GM12891 (cell line): ENCODE results near the gene STAP2.
A peak's percentile ranks its signal among the peaks of the same experiment; 100 is the strongest.

Source experiments
- DNase-seq: peaks from one replicate; pipeline ENCODE4 v3.0.0; 2011; ENCODE audit warnings: low spot score; ENCODE audit not compliant: insufficient read length
- FAIRE-seq: peaks from 2 replicates; lab custom pipeline; 2011; peaks lifted over from hg19 to GRCh38; lab: Jason Lieb, UNC
- PAX5 ChIP-seq: IDR thresholded peaks from 2 replicates; pipeline ENCODE4 v1.6.1; 2011; ENCODE audit warnings: low read length, moderate library complexity, mild to moderate bottlenecking; ENCODE audit not compliant: insufficient read depth, severe bottlenecking
- POLR2A ChIP-seq: IDR thresholded peaks from 2 replicates; pipeline ENCODE4 v1.6.1; 2011; ENCODE audit warnings: low read depth, low read length, control low read depth
- POLR2AphosphoS5 ChIP-seq: IDR thresholded peaks from 2 replicates; pipeline ENCODE4 v1.6.1; 2011; ENCODE audit warnings: low read depth, low read length, control low read depth
- POU2F2 ChIP-seq: IDR thresholded peaks from 2 replicates; pipeline ENCODE4 v1.6.1; 2011; ENCODE audit warnings: low read depth, mild to moderate bottlenecking, control low read depth, low read length, moderate library complexity
- SPI1 ChIP-seq: IDR thresholded peaks from 2 replicates; pipeline ENCODE4 v1.6.1; 2011; ENCODE audit warnings: low read depth, low read length, control low read depth
- TAF1 ChIP-seq: IDR thresholded peaks from 2 replicates; pipeline ENCODE4 v1.6.1; 2011; ENCODE audit warnings: low read depth, low read length, control low read depth

STAP2 gene

GRCh38 chr19:4327877-4328242 is 10.8 kb downstream of the STAP2 start:
- TF ChIP-seq TAF1, result no peak
- TF ChIP-seq SPI1, result no peak
- no peak for TF ChIP-seq POU2F2
- no peak for TF ChIP-seq POLR2A
- TF ChIP-seq POLR2AphosphoS5, result no peak
- TF ChIP-seq PAX5, result no peak
- no peak for DNase-seq
- FAIRE-seq, result no peak

GRCh38 chr19:4327252-4327876 is 11.3 kb downstream of the STAP2 start:
- DNase-seq, result no peak
- peak; percentile 58 for FAIRE-seq
- TF ChIP-seq POU2F2 (no peak), PAX5 (no peak), TAF1 (no peak), POLR2A (no peak), SPI1 (no peak), POLR2AphosphoS5 (no peak)

- TF ChIP-seq POLR2A (no peak), TAF1 (no peak), POU2F2 (no peak), PAX5 (no peak), POLR2AphosphoS5 (no peak), SPI1 (no peak)
Measured at GRCh38 chr19:4326837-4327251, 11.8 kb downstream of the STAP2 start.

GRCh38 chr19:4326215-4326836 is 12.3 kb downstream of the STAP2 start:
- no peak for DNase-seq
- TF ChIP-seq PAX5 (no peak), TAF1 (no peak), POU2F2 (no peak), POLR2AphosphoS5 (no peak), POLR2A (no peak), SPI1 (no peak)
- FAIRE-seq, result no peak

More at GRCh38 chr19:4326837-4327251, 11.8 kb downstream of the STAP2 start:
- DNase-seq (no peak), FAIRE-seq (no peak)

- TF ChIP-seq TAF1 (no peak), SPI1 (no peak), POLR2A (no peak), PAX5 (no peak), POU2F2 (no peak), POLR2AphosphoS5 (no peak)
- FAIRE-seq (no peak), DNase-seq (no peak)
Measured at GRCh38 chr19:4324228-4324627, 14.4 kb downstream of the STAP2 start.

- TF ChIP-seq SPI1 (no peak), POLR2AphosphoS5 (no peak), POU2F2 (no peak), POLR2A (no peak)
- no peak for DNase-seq
- FAIRE-seq, result no peak
Measured at GRCh38 chr19:4323692-4324091, 14.9 kb downstream of the STAP2 start.

- DNase-seq (no peak), FAIRE-seq (no peak)
- TF ChIP-seq POU2F2 (no peak), TAF1 (no peak), PAX5 (no peak), POLR2AphosphoS5 (no peak), SPI1 (no peak)
Measured at GRCh38 chr19:4322942-4323665, 15.5 kb downstream of the STAP2 start.

GRCh38 chr19:4320419-4320818 is 18.2 kb downstream of the STAP2 start:
- no peak for FAIRE-seq
- TF ChIP-seq SPI1 (no peak), POLR2A (no peak), POLR2AphosphoS5 (no peak), PAX5 (no peak), TAF1 (no peak), POU2F2 (no peak)
- DNase-seq, result no peak

GRCh38 chr19:4319067-4319718 is 19.4 kb downstream of the STAP2 start:
- no peak for DNase-seq
- FAIRE-seq, result no peak
- no peak for TF ChIP-seq POLR2AphosphoS5
- TF ChIP-seq POLR2A, result no peak
- no peak for TF ChIP-seq PAX5
- no peak for TF ChIP-seq TAF1
- TF ChIP-seq POU2F2, result no peak
- no peak for TF ChIP-seq SPI1
